Measurements from ENCODE around the gene PEDS1. TPM values are rescaled to one million over a fixed set of nuclear protein-coding genes. Genes with fewer than 3 reads are reported as not detected.

Gene PEDS1
- total and polyA plus RNA-seq, 2 of the 8 experiments (the other 6 are each of a cell fraction or from before 2014, with no cell fraction given): 28.9 to 75.9 TPM

- Histone ChIP-seq H3K18ac (ENCODE audit: extremely low read depth, low read length) (0 out of 2 replicates have a peak overlapping the region, but pooled peaks have one; percentile 24), H3K9me3 (ENCODE audit: insufficient read depth in 2 of 2, low read depth in 1 of 2, low read length in 1 of 2) (no peaks in the 10 kb centered on the region), H3K79me2 (ENCODE audit: control insufficient read depth in 1 of 2, insufficient read depth in 2 of 2, low read length in 2 of 2) (peaks cover 0 to 49% of the 10 kb centered on the region in 2 experiments; a peak in 2 of 4 replicates), H2AFZ (ENCODE audit: low read length) (no peak overlapping the region), H3K79me1 (ENCODE audit: low read depth, low read length) (peaks cover 20% of the 10 kb centered on the region), H3K36me3 (ENCODE audit: control insufficient read depth in 2 of 4, insufficient read depth in 4 of 4, low read length in 3 of 4) (peaks cover 0 to 10% (median 0%) of the 10 kb centered on the region in 4 experiments; a peak in 2 of 8 replicates), H3K23ac (ENCODE audit: insufficient read length) (no peak overlapping the region), H3K4me2 (ENCODE audit: insufficient read depth in 1 of 2, low read depth in 2 of 2, low read length in 2 of 2) (peak overlapping the region; percentile 86 to 98), H3K4me1 (replicated peaks in 1 of 4; ENCODE audit: control insufficient read depth in 3 of 4, insufficient read depth in 4 of 4, low read length in 3 of 4) (peaks cover 9 to 27% (median 16%) of the 10 kb centered on the region in 4 experiments), H3K56ac (replicated peaks; ENCODE audit: insufficient read length, low read depth, low read length) (peak overlapping the region; percentile 49), H4K8ac (ENCODE audit: extremely low read depth, insufficient read depth, low read length) (no peak overlapping the region), H4K20me1 (replicated peaks in 1 of 2; ENCODE audit: control insufficient read depth in 1 of 2, insufficient read depth in 2 of 2, low read length in 2 of 2) (peaks cover 4 to 20% of the 10 kb centered on the region in 2 experiments), H2BK5ac (ENCODE audit: low read depth, low read length) (0 out of 2 replicates have a peak overlapping the region, but pooled peaks have one; percentile 28), H3K27me3 (replicated peaks in 1 of 4; ENCODE audit: control insufficient read depth in 3 of 4, extremely low read depth in 1 of 4, insufficient read depth in 3 of 4, low read length in 3 of 4) (peaks cover 0 to 3% (median under 1%) of the 10 kb centered on the region in 4 experiments; a peak in 2 of 7 replicates), H4K91ac (replicated peaks; ENCODE audit: insufficient read length, low read length) (no peak overlapping the region), H3K23me2 (ENCODE audit: low read depth, low read length) (peaks cover 11% of the 10 kb centered on the region; the same call in 1 of the 2 replicates), H2BK120ac (replicated peaks; ENCODE audit: low read depth, low read length) (no peak overlapping the region), H3K14ac (ENCODE audit: insufficient read length) (no peak overlapping the region), H2AK5ac (ENCODE audit: low read depth, low read length) (0 out of 2 replicates have a peak overlapping the region, but pooled peaks have one; percentile 66), H3K27ac (ENCODE audit: low read depth, low read length) (no peak overlapping the region), H2BK15ac (ENCODE audit: low read length) (0 out of 2 replicates have a peak overlapping the region, but pooled peaks have one; percentile 97), H4K5ac (ENCODE audit: insufficient read length, low read depth, low read length) (no peak overlapping the region), H2BK20ac (ENCODE audit: low read length) (peak overlapping the region; percentile 32; the same call in 1 of the 2 replicates), H3K4ac (replicated peaks; ENCODE audit: insufficient read length, low read depth, low read length) (no peak overlapping the region), H2BK12ac (ENCODE audit: low read depth, low read length) (no peak overlapping the region), H3K4me3 (ENCODE audit: extremely low read depth in 1 of 4, insufficient read depth in 2 of 4, low read depth in 3 of 4, low read length in 4 of 4) (peak overlapping the region; percentile 61 to 98 (median 86)), H3K9ac (replicated peaks in 1 of 4; ENCODE audit: extremely low read depth in 1 of 4, low read depth in 3 of 4, low read length in 3 of 4) (peak overlapping the region in 3 of 4 experiments; percentile 53 to 84 (median 68); a peak in 6 of 7 replicates)
- ChIA-PET POLR2A (ENCODE audit: partially characterized antibody) (interaction anchor here (0.6 to 4.1 kb wide), 13 partner anchors 8 to 1091 kb away, joined by 3 to 40 read pairs (median 3); partner anchors contain the start of genes CEBPB and UBE2V1), CTCF (ENCODE audit: partially characterized antibody) (interaction anchor here (0.6 to 8.5 kb wide), 27 partner anchors 10 to 310 kb away, joined by 3 to 141 read pairs (median 5); no protein-coding TSS in a partner anchor)
- FAIRE-seq (no peak), DNase-seq (ENCODE audit: low read depth in 1 of 2, low spot score in 2 of 2) (no peak)
- 59% methylated on average over 4 of the region's 4 CpGs; no CpG with 5 or more reads in 1 of the 2 experiments for WGBS, 2 experiments (ENCODE audit: extremely low coverage in 1 of 2, insufficient coverage in 1 of 2, insufficient read length in 1 of 2, insufficient replicate concordance in 2 of 2, low coverage in 1 of 2, low lambda C conversion rate in 2 of 2, missing lambda C conversion rate in 1 of 2)
- TF ChIP-seq RAD21 (IDR thresholded peaks at IDR 0.05 in 1 of 2, conservative IDR thresholded peaks at IDR 0.05 in 1 of 2; ENCODE audit: low read depth in 2 of 2, low read length in 2 of 2): peak; percentile 53 to 71
- TF ChIP-seq CTCF (IDR thresholded peaks at IDR 0.05; ENCODE audit: control extremely low read depth in 1 of 3, insufficient read depth in 1 of 3, low read depth in 1 of 3, low read length in 3 of 3): peak; percentile 12 to 39 (median 20)
- TF ChIP-seq ATF2 (IDR thresholded peaks at IDR 0.05; ENCODE audit: low read length): no peak
- 0 out of 2 replicates have a peak, but pooled peaks have one; percentile 19 for TF ChIP-seq POLR2AphosphoS5 (IDR thresholded peaks at IDR 0.05; ENCODE audit: low read depth, low read length)
- TF ChIP-seq GTF2F1 (IDR thresholded peaks at IDR 0.05; ENCODE audit: borderline replicate concordance, low read depth, low read length): no peak
These were observed 950 bp downstream of the PEDS1 start for GRCh38 chr20:50152394-50153152.
